MG63 (cell line): Measurements from ENCODE around the gene PQBP1. TPM values are rescaled to one million over a fixed set of nuclear protein-coding genes. Genes with fewer than 3 reads are reported as not detected.

Experiments
- DNase-seq: peaks from one replicate; pipeline ENCODE4 v3.0.0-alpha.2; 2020
- H3K27me3 ChIP-seq: fragments of 250-450 bp; sonication (Bioruptor Pico); 2 replicates; pipeline ENCODE4 v1.5.1; 2020; ENCODE audit warnings: mild to moderate bottlenecking, moderate library complexity
- H3K36me3 ChIP-seq: fragments of 250-450 bp; sonication (Bioruptor Pico); 2 replicates; pipeline ENCODE4 v1.5.1; 2020; ENCODE audit warnings: mild to moderate bottlenecking, moderate library complexity
- H3K4me3 ChIP-seq: fragments of 250-450 bp; sonication (Bioruptor Pico); 2 replicates; pipeline ENCODE4 v1.5.1; 2020; ENCODE audit warnings: mild to moderate bottlenecking, moderate library complexity
- H3K9me3 ChIP-seq: fragments of 250-450 bp; sonication (Bioruptor Pico); 2 replicates; pipeline ENCODE4 v1.5.1; 2020; ENCODE audit warnings: mild to moderate bottlenecking, moderate library complexity
- total RNA-seq: library from RNA; depleted of rRNA; stranded (reverse); fragments of >200 nt; shearing (Covaris generic); gene quantifications from 2 replicates; pipeline ENCODE4 v1.2.3, GENCODE V29; 2014; ENCODE audit warnings: low replicate concordance

Gene PQBP1
- total RNA-seq, 1 experiment from 2014 or later, result 168 TPM

DNA sequence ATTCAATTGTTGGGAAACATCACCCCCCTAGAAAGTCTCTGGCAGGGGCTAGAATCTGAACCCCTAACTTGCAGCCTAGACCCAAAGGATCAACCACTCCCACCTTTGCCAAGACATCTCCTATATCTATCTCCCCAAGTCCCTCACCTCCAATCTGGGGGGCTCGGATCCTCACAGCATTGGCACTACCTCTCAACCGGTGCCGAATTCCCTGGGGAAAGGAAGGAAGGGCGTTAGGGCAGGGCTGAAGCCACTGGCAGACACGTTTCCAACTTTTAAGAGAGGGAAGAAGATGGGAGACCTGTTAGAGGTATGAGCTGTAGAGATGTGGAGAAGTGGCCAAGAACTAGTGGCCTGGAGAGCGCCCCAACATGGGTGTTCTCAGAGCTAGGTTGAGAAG is 2.8 kb upstream of the PQBP1 start:
- no peak for DNase-seq
- Histone ChIP-seq H3K27me3 (no peaks in the 10 kb centered on the region), H3K4me3 (no peak overlapping the region), H3K36me3 (0 out of 2 replicates have a peak, but pooled peaks cover 2% of the 10 kb centered on the region), H3K9me3 (no peaks in the 10 kb centered on the region)

DNA sequence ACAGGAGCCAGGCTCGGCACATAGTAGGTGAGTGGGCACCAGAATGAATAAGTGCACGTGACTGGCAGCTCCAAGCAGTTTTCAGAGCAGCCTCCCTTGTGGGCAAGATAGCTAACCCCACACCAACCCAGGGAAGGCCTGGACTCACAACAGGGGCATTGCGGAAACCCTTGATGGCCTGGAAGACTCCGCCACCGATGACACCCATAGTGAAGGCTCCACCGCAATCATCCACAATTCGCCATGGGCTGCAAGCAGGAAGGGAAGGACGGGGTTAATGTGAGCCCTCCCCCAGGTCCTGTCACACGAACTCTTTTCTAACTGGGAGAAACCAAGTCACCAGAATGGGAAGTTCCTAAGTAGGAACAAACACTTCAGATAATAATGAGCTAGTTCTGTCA is 1.1 kb upstream of the PQBP1 start:
- Histone ChIP-seq H3K9me3 (no peaks in the 10 kb centered on the region), H3K36me3 (0 out of 2 replicates have a peak, but pooled peaks cover 2% of the 10 kb centered on the region), H3K27me3 (no peaks in the 10 kb centered on the region), H3K4me3 (peak overlapping the region; percentile 78)
- DNase-seq, result no peak

DNA sequence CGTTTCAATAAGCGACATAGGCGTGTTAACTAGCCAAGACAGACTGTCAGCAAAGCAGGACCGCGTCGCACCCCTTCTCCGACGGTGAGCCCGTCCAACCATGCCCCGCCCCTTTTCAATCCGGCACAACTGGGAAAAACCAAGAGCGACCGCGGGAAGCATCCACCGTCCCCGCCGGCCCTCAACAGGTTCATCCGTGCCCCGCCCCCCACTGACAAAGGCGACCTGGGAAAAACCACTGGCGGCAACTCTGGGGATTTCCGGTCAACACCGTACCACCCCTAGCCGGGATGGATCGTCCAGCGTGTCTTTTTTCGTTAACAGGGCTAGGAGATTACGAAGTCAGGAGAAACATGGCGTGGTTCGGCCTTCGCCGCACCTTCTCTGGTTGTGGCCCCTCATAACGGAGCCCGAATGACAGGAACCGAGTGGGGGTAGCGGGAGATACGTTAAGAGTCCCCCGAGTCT is 539 bp upstream of the PQBP1 start:
- Histone ChIP-seq H3K27me3 (no peaks in the 10 kb centered on the region), H3K36me3 (peaks cover 5% of the 10 kb centered on the region; the same call in 1 of the 2 replicates), H3K9me3 (no peaks in the 10 kb centered on the region), H3K4me3 (peak overlapping the region; percentile 78)
- peak; percentile 72 for DNase-seq

GRCh38 chrX:48899078-48899410 is 1.3 kb downstream of the PQBP1 start:
- Histone ChIP-seq H3K27me3 (no peaks in the 10 kb centered on the region), H3K4me3 (no peak overlapping the region), H3K36me3 (peaks cover 5% of the 10 kb centered on the region; the same call in 1 of the 2 replicates), H3K9me3 (no peaks in the 10 kb centered on the region)
- DNase-seq, result no peak

DNA sequence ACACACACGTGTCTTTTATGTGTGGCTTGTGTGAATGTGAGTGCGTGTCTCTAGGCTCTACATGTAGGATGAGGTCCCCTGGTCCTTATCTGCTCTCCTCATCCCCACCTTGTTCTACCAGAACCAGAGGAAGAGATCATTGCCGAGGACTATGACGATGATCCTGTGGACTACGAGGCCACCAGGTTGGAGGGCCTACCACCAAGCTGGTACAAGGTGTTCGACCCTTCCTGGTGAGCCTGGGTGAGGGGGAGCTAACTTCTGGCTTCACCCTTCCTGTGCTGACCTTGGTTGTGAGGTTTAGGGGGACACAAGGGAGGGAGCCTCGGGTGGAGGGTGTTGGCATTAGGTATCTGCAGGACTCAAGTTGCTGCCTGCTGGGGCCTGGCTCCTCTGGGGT is 3.3 kb downstream of the PQBP1 start:
- DNase-seq, result no peak
- Histone ChIP-seq H3K36me3 (peaks cover 5% of the 10 kb centered on the region; the same call in 1 of the 2 replicates), H3K9me3 (no peaks in the 10 kb centered on the region), H3K4me3 (no peak overlapping the region), H3K27me3 (no peaks in the 10 kb centered on the region)

- no peak for DNase-seq
- Histone ChIP-seq H3K27me3 (no peaks in the 10 kb centered on the region), H3K36me3 (peaks cover 5% of the 10 kb centered on the region; the same call in 1 of the 2 replicates), H3K9me3 (no peaks in the 10 kb centered on the region), H3K4me3 (no peak overlapping the region)
Measured at GRCh38 chrX:48902135-48902534, 4.4 kb downstream of the PQBP1 start.

DNA sequence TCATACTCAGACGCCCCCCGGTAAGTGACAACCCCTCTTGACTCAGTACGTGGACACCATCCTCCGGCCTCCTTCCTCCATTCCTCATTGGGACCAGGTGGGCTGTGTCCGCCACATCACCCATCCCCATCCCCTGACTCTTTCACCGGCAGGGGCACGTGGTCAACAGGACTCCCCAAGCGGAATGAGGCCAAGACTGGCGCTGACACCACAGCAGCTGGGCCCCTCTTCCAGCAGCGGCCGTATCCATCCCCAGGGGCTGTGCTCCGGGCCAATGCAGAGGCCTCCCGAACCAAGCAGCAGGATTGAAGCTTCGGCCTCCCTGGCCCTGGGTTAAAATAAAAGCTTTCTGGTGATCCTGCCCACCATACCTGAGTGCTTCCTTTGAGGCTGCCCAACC is 5.0 kb downstream of the PQBP1 start:
- Histone ChIP-seq H3K36me3 (peaks cover 5% of the 10 kb centered on the region; the same call in 1 of the 2 replicates), H3K27me3 (no peaks in the 10 kb centered on the region), H3K4me3 (no peak overlapping the region), H3K9me3 (no peaks in the 10 kb centered on the region)
- no peak for DNase-seq

GRCh38 chrX:48903290-48903689 is 5.6 kb downstream of the PQBP1 start:
- no peak for DNase-seq
- H3K4me3 ChIP-seq, result no peak overlapping the region
- peaks cover 5% of the 10 kb centered on the region; the same call in 1 of the 2 replicates for H3K36me3 ChIP-seq
- H3K27me3 ChIP-seq, result no peaks in the 10 kb centered on the region
- H3K9me3 ChIP-seq, result no peaks in the 10 kb centered on the region

DNA sequence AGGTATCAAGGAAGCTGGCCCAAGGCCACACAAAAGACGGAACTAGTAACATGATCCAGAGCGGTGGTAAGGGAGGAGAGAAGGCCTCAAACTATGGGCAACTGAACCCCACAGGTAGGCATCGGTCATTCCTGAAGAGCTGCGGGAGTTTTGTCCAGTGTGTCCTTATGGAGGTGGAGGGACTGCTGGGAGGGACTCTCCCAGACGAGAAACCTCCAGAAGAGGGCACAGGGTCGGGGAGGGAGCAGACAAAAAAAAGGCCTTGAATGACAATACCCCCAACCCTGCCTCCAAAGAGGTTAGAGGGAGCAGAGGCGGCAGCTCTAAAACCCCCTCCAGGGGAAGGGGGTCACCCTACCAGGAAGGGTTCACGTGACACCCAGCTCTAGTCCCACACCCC is 6.5 kb downstream of the PQBP1 start:
- Histone ChIP-seq H3K9me3 (no peaks in the 10 kb centered on the region), H3K36me3 (peaks cover 9% of the 10 kb centered on the region), H3K27me3 (no peaks in the 10 kb centered on the region), H3K4me3 (no peak overlapping the region)
- DNase-seq, result no peak

DNA sequence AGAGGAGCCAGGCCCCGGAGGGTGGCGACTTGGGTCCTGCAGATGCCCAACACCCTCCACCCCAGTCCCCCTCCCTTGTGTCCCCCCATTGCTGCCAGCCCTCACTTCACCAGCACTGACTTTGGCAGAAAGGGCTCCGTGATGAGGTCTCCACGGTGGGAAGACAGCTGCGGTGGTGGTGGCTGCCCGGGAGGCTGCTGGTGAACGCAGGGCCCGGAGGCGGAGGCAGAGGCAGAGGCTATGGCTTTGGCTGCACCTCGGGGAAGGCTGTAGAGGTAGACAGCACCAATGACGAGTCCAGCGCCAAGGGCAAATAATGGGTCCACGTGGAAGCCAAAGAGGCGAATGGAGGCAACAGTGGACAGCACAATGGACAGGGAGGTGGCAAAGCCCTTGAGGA is 6.9 kb downstream of the PQBP1 start:
- no peak for DNase-seq
- Histone ChIP-seq H3K9me3 (no peaks in the 10 kb centered on the region), H3K36me3 (peaks cover 7% of the 10 kb centered on the region), H3K4me3 (no peak overlapping the region), H3K27me3 (no peaks in the 10 kb centered on the region)

DNA sequence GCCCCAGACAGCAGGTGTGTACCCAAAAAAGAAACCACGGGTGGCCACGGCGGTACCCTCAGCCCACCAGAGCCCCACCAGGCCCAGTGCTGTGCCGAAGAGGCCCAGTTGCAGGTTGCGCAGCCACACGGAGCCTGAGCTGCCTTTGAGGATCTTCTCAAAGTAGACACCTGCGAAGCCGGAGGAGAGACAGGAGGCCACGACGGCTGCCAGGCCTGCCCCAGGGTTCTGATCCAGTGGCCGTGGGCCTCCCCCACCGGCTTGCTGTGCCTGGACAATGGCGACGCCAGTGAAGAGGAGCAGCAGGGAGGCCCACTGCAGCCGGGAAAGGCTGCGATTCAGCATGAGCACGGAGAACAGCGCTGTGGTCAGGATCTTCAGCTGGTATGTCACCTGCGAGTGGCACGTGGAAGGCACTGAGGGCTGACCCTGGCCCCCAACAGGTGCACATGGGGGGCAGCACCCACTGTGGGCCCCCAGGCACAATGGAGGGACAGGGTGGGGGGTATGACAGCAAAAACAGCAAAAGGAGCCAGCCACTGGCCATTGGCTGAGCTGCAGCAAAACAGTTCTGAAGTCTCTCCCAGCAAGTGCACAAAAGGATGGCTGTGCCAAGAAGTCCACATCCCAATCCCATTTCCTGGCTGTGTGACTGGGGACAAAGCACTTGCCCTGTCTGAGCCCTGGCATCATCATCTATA is 7.5 kb downstream of the PQBP1 start:
- DNase-seq, result no peak
- H3K27me3 ChIP-seq, result no peaks in the 10 kb centered on the region
- H3K9me3 ChIP-seq, result no peaks in the 10 kb centered on the region
- H3K4me3 ChIP-seq, result no peak overlapping the region
- H3K36me3 ChIP-seq, result peaks cover 7% of the 10 kb centered on the region

- peaks cover 4% of the 10 kb centered on the region for H3K36me3 ChIP-seq
- no peaks in the 10 kb centered on the region for H3K27me3 ChIP-seq
- no peak overlapping the region for H3K4me3 ChIP-seq
- H3K9me3 ChIP-seq, result no peaks in the 10 kb centered on the region
- no peak for DNase-seq
Measured at GRCh38 chrX:48908600-48908999, 10.9 kb downstream of the PQBP1 start.

- H3K9me3 ChIP-seq, result no peaks in the 10 kb centered on the region
- peaks cover 4% of the 10 kb centered on the region for H3K36me3 ChIP-seq
- H3K4me3 ChIP-seq, result no peak overlapping the region
- no peaks in the 10 kb centered on the region for H3K27me3 ChIP-seq
- no peak for DNase-seq
Measured at GRCh38 chrX:48909703-48910294, 12.1 kb downstream of the PQBP1 start.

DNA sequence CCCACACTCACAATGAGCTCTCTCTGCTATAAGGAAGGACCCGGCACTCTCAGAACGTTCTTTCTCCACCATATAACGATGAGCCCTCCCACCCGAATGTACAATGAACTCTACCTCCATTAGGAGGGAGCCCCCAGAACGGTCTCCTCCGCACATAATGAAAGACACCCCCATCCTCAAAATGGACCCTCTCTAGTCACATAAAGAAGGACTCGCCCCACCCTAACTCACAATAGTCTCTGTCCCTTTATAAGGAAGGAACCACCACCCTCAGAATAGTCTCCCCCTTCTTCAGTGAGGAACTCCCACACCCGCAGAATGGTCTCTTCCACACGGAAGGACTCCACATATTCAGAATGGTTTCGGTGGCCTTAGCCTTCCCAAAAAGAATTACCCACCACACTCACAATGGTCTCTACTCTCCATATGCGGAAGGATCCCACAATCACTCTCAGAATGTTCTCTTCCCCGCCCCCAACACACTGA is 13.2 kb downstream of the PQBP1 start:
- Histone ChIP-seq H3K27me3 (no peaks in the 10 kb centered on the region), H3K36me3 (peaks cover 4% of the 10 kb centered on the region), H3K4me3 (peak overlapping the region; percentile 77), H3K9me3 (no peaks in the 10 kb centered on the region)
- no peak for DNase-seq

GRCh38 chrX:48911412-48912182 is 13.9 kb downstream of the PQBP1 start, which contains the start of gene SLC35A2:
Gene SLC35A2, minus strand, starts transcription at chrX:48911646. Its CDS starts 10 bp downstream, at chrX:48911636.
- H3K36me3 ChIP-seq, result peaks cover 4% of the 10 kb centered on the region
- H3K4me3 ChIP-seq, result peak within 1 kb of the TSS; percentile 77
- DNase-seq, result peak; percentile 73
- H3K27me3 ChIP-seq, result no peaks in the 10 kb centered on the region
- no peaks in the 10 kb centered on the region for H3K9me3 ChIP-seq

- Histone ChIP-seq H3K9me3 (no peaks in the 10 kb centered on the region), H3K4me3 (no peak overlapping the region), H3K36me3 (peaks cover under 1% of the 10 kb centered on the region; the same call in 1 of the 2 replicates), H3K27me3 (no peaks in the 10 kb centered on the region)
- no peak for DNase-seq
Measured at GRCh38 chrX:48913605-48914366, 16.1 kb downstream of the PQBP1 start.
